Breast epithelium (tissue), 3 donors: ENCODE results near the gene TLCD1.

Experiments
- CTCF ChIP-seq, 3 donors: fragments of 450-650 bp; IDR thresholded peaks; one replicate each; pipeline ENCODE4 v1.5.1; 2016 to 2017; ENCODE audit warnings: antibody characterized with exemption in 3 of 3, mild to moderate bottlenecking in 3 of 3, moderate library complexity in 3 of 3
- POLR2AphosphoS5 ChIP-seq, 3 donors: sonication (generic); formaldehyde crosslinking; IDR thresholded peaks; one replicate each; pipeline ENCODE4 v1.6.1; 2017; ENCODE audit warnings: antibody characterized with exemption in 3 of 3

- TF ChIP-seq CTCF (IDR thresholded peaks at IDR 0.05) (no peak), POLR2AphosphoS5 (IDR thresholded peaks at IDR 0.05) (no peak)
Measured at GRCh38 chr17:28702752-28703150, 23.3 kb downstream of the TLCD1 start.
